CD4-positive, alpha-beta T cell treated with Interferon alpha-2 for 1 hour (primary cell): ENCODE measurements around the gene LAPTM5.

Experiments
- DNase-seq, 2 donors: peaks; one replicate each; pipeline ENCODE4 v3.0.0-alpha.2; 2020 to 2022

Gene LAPTM5

GRCh38 chr1:30741239-30741894 is 16.2 kb downstream of the LAPTM5 start:
- DNase-seq, result no peak

- no peak for DNase-seq
Measured at GRCh38 chr1:30740251-30741238, 17.0 kb downstream of the LAPTM5 start.

GRCh38 chr1:30739601-30740000 is 18.0 kb downstream of the LAPTM5 start:
- DNase-seq, result no peak

- no peak for DNase-seq
Measured at GRCh38 chr1:30738715-30739559, 18.6 kb downstream of the LAPTM5 start.

- no peak for DNase-seq
Measured at GRCh38 chr1:30738040-30738714, 19.4 kb downstream of the LAPTM5 start.

- DNase-seq, result no peak
Measured at GRCh38 chr1:30737357-30738039, 20.1 kb downstream of the LAPTM5 start.

- DNase-seq, result no peak
Measured at GRCh38 chr1:30735668-30736498, 21.7 kb downstream of the LAPTM5 start.

GRCh38 chr1:30735124-30735523 is 22.4 kb downstream of the LAPTM5 start:
- no peak for DNase-seq

GRCh38 chr1:30734580-30734979 is 23.0 kb downstream of the LAPTM5 start:
- DNase-seq, result no peak

GRCh38 chr1:30734106-30734505 is 23.5 kb downstream of the LAPTM5 start:
- no peak for DNase-seq

GRCh38 chr1:30733493-30733892 is 24.1 kb downstream of the LAPTM5 start:
- no peak for DNase-seq

- no peak for DNase-seq
Measured at GRCh38 chr1:30732277-30732996, 25.1 kb downstream of the LAPTM5 start.

- no peak for DNase-seq
Measured at GRCh38 chr1:30731806-30732276, 25.7 kb downstream of the LAPTM5 start.

- no peak for DNase-seq
Measured at GRCh38 chr1:30731109-30731805, 26.3 kb downstream of the LAPTM5 start.

- no peak for DNase-seq
Measured at GRCh38 chr1:30730346-30731108, 27.0 kb downstream of the LAPTM5 start.

GRCh38 chr1:30729901-30730300 is 27.7 kb downstream of the LAPTM5 start:
- no peak for DNase-seq

GRCh38 chr1:30728832-30729638 is 28.5 kb downstream of the LAPTM5 start:
- DNase-seq, result no peak

- DNase-seq, result no peak
Measured at GRCh38 chr1:30728340-30728739, 29.2 kb downstream of the LAPTM5 start.
